ENCODE measurements around the gene EPAS1.

EPAS1 gene

GRCh38 chr2:46308629-46309028 lies 11.4 kb downstream of the EPAS1 start:
- no peak overlapping the region for H2AFZ ChIP-seq (ENCODE audit: low read depth, low read length)
- no peaks in the 10 kb centered on the region for H3K4me1 ChIP-seq (ENCODE audit: insufficient read depth, low read length)
- no peak overlapping the region for H3K4me3 ChIP-seq (ENCODE audit: low read length)
- H3K9me3 ChIP-seq (ENCODE audit: low read length) = no peaks in the 10 kb centered on the region
- peaks cover 14% of the 10 kb centered on the region for H3K27me3 ChIP-seq (ENCODE audit: insufficient read depth, low read length)
- no peaks in the 10 kb centered on the region for H3K36me3 ChIP-seq (ENCODE audit: insufficient read depth, low read length)

- no peak overlapping the region for H2AFZ ChIP-seq (ENCODE audit: low read depth, low read length)
- H3K4me1 ChIP-seq (ENCODE audit: insufficient read depth, low read length) = no peaks in the 10 kb centered on the region
- H3K27me3 ChIP-seq (ENCODE audit: insufficient read depth, low read length) = peaks cover 13% of the 10 kb centered on the region
- no peak overlapping the region for H3K4me3 ChIP-seq (ENCODE audit: low read length)
- H3K36me3 ChIP-seq (ENCODE audit: insufficient read depth, low read length) = no peaks in the 10 kb centered on the region
- no peaks in the 10 kb centered on the region for H3K9me3 ChIP-seq (ENCODE audit: low read length)
These were observed 12.1 kb downstream of the EPAS1 start for GRCh38 chr2:46309052-46309953.

- Histone ChIP-seq H3K4me3 (ENCODE audit: low read length) (no peak overlapping the region), H3K27me3 (ENCODE audit: insufficient read depth, low read length) (peaks cover 6% of the 10 kb centered on the region), H2AFZ (ENCODE audit: low read depth, low read length) (no peak overlapping the region), H3K36me3 (ENCODE audit: insufficient read depth, low read length) (no peaks in the 10 kb centered on the region), H3K4me1 (ENCODE audit: insufficient read depth, low read length) (no peaks in the 10 kb centered on the region), H3K9me3 (ENCODE audit: low read length) (no peaks in the 10 kb centered on the region)
These were observed 13.2 kb downstream of the EPAS1 start for GRCh38 chr2:46310446-46310845.

- Histone ChIP-seq H3K36me3 (ENCODE audit: insufficient read depth, low read length) (no peaks in the 10 kb centered on the region), H2AFZ (ENCODE audit: low read depth, low read length) (no peak overlapping the region), H3K4me3 (ENCODE audit: low read length) (no peak overlapping the region), H3K9me3 (ENCODE audit: low read length) (no peaks in the 10 kb centered on the region), H3K4me1 (ENCODE audit: insufficient read depth, low read length) (no peaks in the 10 kb centered on the region), H3K27me3 (ENCODE audit: insufficient read depth, low read length) (peaks cover 6% of the 10 kb centered on the region)
These were observed 14.5 kb downstream of the EPAS1 start for GRCh38 chr2:46311651-46312223.

- Histone ChIP-seq H2AFZ (ENCODE audit: low read depth, low read length) (no peak overlapping the region), H3K4me1 (ENCODE audit: insufficient read depth, low read length) (no peaks in the 10 kb centered on the region), H3K27me3 (ENCODE audit: insufficient read depth, low read length) (no peaks in the 10 kb centered on the region), H3K4me3 (ENCODE audit: low read length) (no peak overlapping the region), H3K36me3 (ENCODE audit: insufficient read depth, low read length) (no peaks in the 10 kb centered on the region), H3K9me3 (ENCODE audit: low read length) (no peaks in the 10 kb centered on the region)
These were observed 15.9 kb downstream of the EPAS1 start for GRCh38 chr2:46313063-46313462.

- Histone ChIP-seq H3K4me1 (ENCODE audit: insufficient read depth, low read length) (no peaks in the 10 kb centered on the region), H3K9me3 (ENCODE audit: low read length) (no peaks in the 10 kb centered on the region), H3K27me3 (ENCODE audit: insufficient read depth, low read length) (no peaks in the 10 kb centered on the region), H3K4me3 (ENCODE audit: low read length) (no peak overlapping the region), H2AFZ (ENCODE audit: low read depth, low read length) (no peak overlapping the region), H3K36me3 (ENCODE audit: insufficient read depth, low read length) (no peaks in the 10 kb centered on the region)
These were observed 17.0 kb downstream of the EPAS1 start for GRCh38 chr2:46314065-46314835.

- Histone ChIP-seq H3K4me1 (ENCODE audit: insufficient read depth, low read length) (peaks cover 3% of the 10 kb centered on the region), H2AFZ (ENCODE audit: low read depth, low read length) (no peak overlapping the region), H3K4me3 (ENCODE audit: low read length) (no peak overlapping the region), H3K27me3 (ENCODE audit: insufficient read depth, low read length) (no peaks in the 10 kb centered on the region), H3K36me3 (ENCODE audit: insufficient read depth, low read length) (no peaks in the 10 kb centered on the region), H3K9me3 (ENCODE audit: low read length) (no peaks in the 10 kb centered on the region)
These were observed 18.1 kb downstream of the EPAS1 start for GRCh38 chr2:46315103-46315890.

- no peak overlapping the region for H2AFZ ChIP-seq (ENCODE audit: low read depth, low read length)
- H3K4me1 ChIP-seq (ENCODE audit: insufficient read depth, low read length) = peaks cover 6% of the 10 kb centered on the region
- no peaks in the 10 kb centered on the region for H3K27me3 ChIP-seq (ENCODE audit: insufficient read depth, low read length)
- no peak overlapping the region for H3K4me3 ChIP-seq (ENCODE audit: low read length)
- H3K36me3 ChIP-seq (ENCODE audit: insufficient read depth, low read length) = no peaks in the 10 kb centered on the region
- H3K9me3 ChIP-seq (ENCODE audit: low read length) = no peaks in the 10 kb centered on the region
These were observed 19.9 kb downstream of the EPAS1 start for GRCh38 chr2:46317094-46317486.

- peaks cover 6% of the 10 kb centered on the region for H3K4me1 ChIP-seq (ENCODE audit: insufficient read depth, low read length)
- H2AFZ ChIP-seq (ENCODE audit: low read depth, low read length) = no peak overlapping the region
- H3K36me3 ChIP-seq (ENCODE audit: insufficient read depth, low read length) = no peaks in the 10 kb centered on the region
- H3K9me3 ChIP-seq (ENCODE audit: low read length) = no peaks in the 10 kb centered on the region
- no peak overlapping the region for H3K4me3 ChIP-seq (ENCODE audit: low read length)
- H3K27me3 ChIP-seq (ENCODE audit: insufficient read depth, low read length) = no peaks in the 10 kb centered on the region
These were observed 21.6 kb downstream of the EPAS1 start for GRCh38 chr2:46318579-46319460.

- no peak overlapping the region for H3K4me3 ChIP-seq (ENCODE audit: low read length)
- H2AFZ ChIP-seq (ENCODE audit: low read depth, low read length) = no peak overlapping the region
- H3K36me3 ChIP-seq (ENCODE audit: insufficient read depth, low read length) = no peaks in the 10 kb centered on the region
- no peaks in the 10 kb centered on the region for H3K27me3 ChIP-seq (ENCODE audit: insufficient read depth, low read length)
- no peaks in the 10 kb centered on the region for H3K9me3 ChIP-seq (ENCODE audit: low read length)
- peaks cover 6% of the 10 kb centered on the region for H3K4me1 ChIP-seq (ENCODE audit: insufficient read depth, low read length)
These were observed 22.5 kb downstream of the EPAS1 start for GRCh38 chr2:46319711-46320110.

- Histone ChIP-seq H3K4me1 (ENCODE audit: insufficient read depth, low read length) (peaks cover 6% of the 10 kb centered on the region), H3K36me3 (ENCODE audit: insufficient read depth, low read length) (no peaks in the 10 kb centered on the region), H3K9me3 (ENCODE audit: low read length) (no peaks in the 10 kb centered on the region), H3K4me3 (ENCODE audit: low read length) (no peak overlapping the region), H2AFZ (ENCODE audit: low read depth, low read length) (no peak overlapping the region), H3K27me3 (ENCODE audit: insufficient read depth, low read length) (no peaks in the 10 kb centered on the region)
These were observed 22.9 kb downstream of the EPAS1 start for GRCh38 chr2:46320141-46320567.

GRCh38 chr2:46323730-46324129 lies 26.5 kb downstream of the EPAS1 start:
- Histone ChIP-seq H3K4me3 (ENCODE audit: low read length) (no peak overlapping the region), H3K27me3 (ENCODE audit: insufficient read depth, low read length) (no peaks in the 10 kb centered on the region), H3K9me3 (ENCODE audit: low read length) (no peaks in the 10 kb centered on the region), H3K4me1 (ENCODE audit: insufficient read depth, low read length) (peaks cover 6% of the 10 kb centered on the region), H3K36me3 (ENCODE audit: insufficient read depth, low read length) (no peaks in the 10 kb centered on the region), H2AFZ (ENCODE audit: low read depth, low read length) (no peak overlapping the region)
